ENCODE data around the gene TTC21B.
A peak's percentile ranks its signal among the peaks of the same experiment; 100 is the strongest.

Gene TTC21B

GRCh38 chr2:165953655-165954606 is at the start of gene TTC21B (continued):
- TF ChIP-seq ZNF514 (tag by site-specific recombination; IDR thresholded peaks at IDR 0.05) (no peak), EGR2 (tag by site-specific recombination; IDR thresholded peaks at IDR 0.05; ENCODE audit: low read depth) (peak; percentile 79), ZNF214 (tag by site-specific recombination; IDR thresholded peaks at IDR 0.05; ENCODE audit: borderline replicate concordance) (no peak)

- ChIA-PET CTCF (interaction anchor here (0.7 kb wide), 1 partner anchor 384 kb away, joined by 3 read pairs; no protein-coding TSS in a partner anchor), POLR2A (no interaction called here)
- H3K9me3 ChIP-seq (ENCODE audit: control insufficient read depth, insufficient read depth, low read depth, low read length), result no peaks in the 10 kb centered on the region
- H3K4me3 ChIP-seq (ENCODE audit: low read depth, low read length), result no peak overlapping the region
- H3K4me1 ChIP-seq (ENCODE audit: control insufficient read depth, insufficient read depth, low read length), result no peaks in the 10 kb centered on the region
- no peak for TF ChIP-seq YY2 (tag by site-specific recombination; IDR thresholded peaks at IDR 0.05)
- TF ChIP-seq TSHZ1 (tag by site-specific recombination; IDR thresholded peaks at IDR 0.05; ENCODE audit: borderline replicate concordance), result no peak
- no peak for TF ChIP-seq ZNF266 (tag by site-specific recombination; IDR thresholded peaks at IDR 0.05; ENCODE audit: low read depth)
- TF ChIP-seq ZNF513 (tag by site-specific recombination; IDR thresholded peaks at IDR 0.05), result no peak
- TF ChIP-seq GFI1B (tag by site-specific recombination; IDR thresholded peaks at IDR 0.05), result no peak
- no peak for TF ChIP-seq ZSCAN16 (tag by site-specific recombination; IDR thresholded peaks at IDR 0.05)
- TF ChIP-seq ZNF223 (tag by site-specific recombination; IDR thresholded peaks at IDR 0.05), result no peak
- no peak for TF ChIP-seq ZNF596 (tag by site-specific recombination; IDR thresholded peaks at IDR 0.05)
- TF ChIP-seq ZSCAN18 (tag by site-specific recombination; IDR thresholded peaks at IDR 0.05), result no peak
- no peak for TF ChIP-seq ZNF354C (tag by site-specific recombination; IDR thresholded peaks at IDR 0.05; ENCODE audit: borderline replicate concordance, low read depth)
- no peak for TF ChIP-seq AEBP2 (tag by site-specific recombination; IDR thresholded peaks at IDR 0.05; ENCODE audit: borderline replicate concordance)
- TF ChIP-seq ZNF174 (tag by site-specific recombination; IDR thresholded peaks at IDR 0.05), result no peak
- no peak for TF ChIP-seq TCF7L2 (IDR thresholded peaks at IDR 0.05; ENCODE audit: borderline replicate concordance, low read depth, low read length)
- no peak for TF ChIP-seq ZNF335 (tag by site-specific recombination; conservative IDR thresholded peaks at IDR 0.05)
- no peak for TF ChIP-seq ZNF23 (tag by site-specific recombination; IDR thresholded peaks at IDR 0.05; ENCODE audit: borderline replicate concordance)
- no peak overlapping the region for H3K27ac ChIP-seq (ENCODE audit: extremely low read depth, low read depth, low read length)
- H3K36me3 ChIP-seq (ENCODE audit: control insufficient read depth in 2 of 2, insufficient read depth in 1 of 2, low read length in 2 of 2), result no peaks in the 10 kb centered on the region
Measured at GRCh38 chr2:166000401-166000800, 46.8 kb upstream of the TTC21B start.
